LNCAP (cell line): Measurements from ENCODE around the gene MS4A15.
A peak's percentile ranks its signal among the peaks of the same experiment; 100 is the strongest.

Experiments used
- TF ChIP-seq, protein P1 (sequence below): fragments of 450-650 bp; IDR thresholded peaks from 2 replicates; pipeline ENCODE4 v1.5.1; 2017; ENCODE audit warnings: mild to moderate bottlenecking

The MS4A15 gene, protein sequence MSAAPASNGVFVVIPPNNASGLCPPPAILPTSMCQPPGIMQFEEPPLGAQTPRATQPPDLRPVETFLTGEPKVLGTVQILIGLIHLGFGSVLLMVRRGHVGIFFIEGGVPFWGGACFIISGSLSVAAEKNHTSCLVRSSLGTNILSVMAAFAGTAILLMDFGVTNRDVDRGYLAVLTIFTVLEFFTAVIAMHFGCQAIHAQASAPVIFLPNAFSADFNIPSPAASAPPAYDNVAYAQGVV

DNA sequence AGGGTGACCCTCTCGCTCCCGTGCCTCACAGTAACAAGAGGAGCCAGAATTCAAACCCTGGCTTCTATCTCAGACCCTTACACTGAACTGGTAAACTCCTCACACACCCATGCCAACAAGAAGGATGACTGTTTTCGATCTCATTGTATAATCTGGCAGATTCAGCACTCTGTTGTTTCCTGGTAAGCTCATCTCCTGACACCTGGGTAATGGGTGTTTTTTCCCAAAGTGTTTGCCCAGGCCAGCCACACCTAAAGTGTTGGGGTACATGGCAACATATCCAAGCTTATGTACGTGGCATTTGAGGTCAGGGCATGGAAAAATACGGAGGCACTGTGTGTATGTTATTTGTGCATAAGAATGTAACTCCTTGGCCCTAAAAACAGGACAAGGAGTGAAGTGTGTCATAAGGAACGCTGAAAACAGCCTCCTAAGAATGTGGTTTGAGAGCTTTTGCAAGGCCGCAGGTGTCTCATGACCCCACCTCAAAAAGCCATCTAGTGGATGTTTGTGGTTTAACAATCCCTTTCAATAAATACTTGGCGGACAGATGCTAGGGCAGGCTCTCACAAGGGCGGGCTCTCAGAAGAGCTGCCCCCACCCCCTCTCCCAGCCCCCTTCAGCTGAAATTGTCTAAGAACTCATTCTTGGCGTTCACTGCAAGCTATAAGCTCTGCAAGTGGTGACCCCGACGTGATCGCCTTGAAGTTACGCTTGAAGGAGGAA lies at the start of gene MS4A15:
Gene MS4A15 (plus strand): TSS at position 561 of the 726 bp plus-strand sequence. CDS start 6,867 bp downstream, outside the sequence.
- TF ChIP-seq, protein P1, sequence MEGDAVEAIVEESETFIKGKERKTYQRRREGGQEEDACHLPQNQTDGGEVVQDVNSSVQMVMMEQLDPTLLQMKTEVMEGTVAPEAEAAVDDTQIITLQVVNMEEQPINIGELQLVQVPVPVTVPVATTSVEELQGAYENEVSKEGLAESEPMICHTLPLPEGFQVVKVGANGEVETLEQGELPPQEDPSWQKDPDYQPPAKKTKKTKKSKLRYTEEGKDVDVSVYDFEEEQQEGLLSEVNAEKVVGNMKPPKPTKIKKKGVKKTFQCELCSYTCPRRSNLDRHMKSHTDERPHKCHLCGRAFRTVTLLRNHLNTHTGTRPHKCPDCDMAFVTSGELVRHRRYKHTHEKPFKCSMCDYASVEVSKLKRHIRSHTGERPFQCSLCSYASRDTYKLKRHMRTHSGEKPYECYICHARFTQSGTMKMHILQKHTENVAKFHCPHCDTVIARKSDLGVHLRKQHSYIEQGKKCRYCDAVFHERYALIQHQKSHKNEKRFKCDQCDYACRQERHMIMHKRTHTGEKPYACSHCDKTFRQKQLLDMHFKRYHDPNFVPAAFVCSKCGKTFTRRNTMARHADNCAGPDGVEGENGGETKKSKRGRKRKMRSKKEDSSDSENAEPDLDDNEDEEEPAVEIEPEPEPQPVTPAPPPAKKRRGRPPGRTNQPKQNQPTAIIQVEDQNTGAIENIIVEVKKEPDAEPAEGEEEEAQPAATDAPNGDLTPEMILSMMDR = peak; percentile 49

DNA sequence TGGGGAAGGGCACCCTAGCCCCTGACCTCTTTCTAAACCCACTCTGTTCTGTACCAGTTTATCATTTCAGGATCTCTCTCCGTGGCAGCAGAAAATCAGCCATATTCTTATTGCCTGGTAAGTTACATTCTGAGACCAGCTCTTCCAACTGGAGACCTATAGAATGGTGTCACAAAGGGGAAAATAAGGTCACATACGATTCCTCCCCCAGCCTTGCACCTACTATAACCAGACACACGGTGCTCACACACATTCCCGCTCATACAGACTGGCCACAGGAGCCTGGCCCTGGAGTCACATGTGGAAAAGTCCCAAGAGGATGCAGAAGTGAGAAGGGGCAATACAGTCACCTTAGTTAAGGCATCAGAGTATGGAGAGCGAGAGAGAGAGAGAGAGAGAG lies 49.7 kb upstream of the MS4A15 start:
- TF ChIP-seq, protein P1 = no peak

DNA sequence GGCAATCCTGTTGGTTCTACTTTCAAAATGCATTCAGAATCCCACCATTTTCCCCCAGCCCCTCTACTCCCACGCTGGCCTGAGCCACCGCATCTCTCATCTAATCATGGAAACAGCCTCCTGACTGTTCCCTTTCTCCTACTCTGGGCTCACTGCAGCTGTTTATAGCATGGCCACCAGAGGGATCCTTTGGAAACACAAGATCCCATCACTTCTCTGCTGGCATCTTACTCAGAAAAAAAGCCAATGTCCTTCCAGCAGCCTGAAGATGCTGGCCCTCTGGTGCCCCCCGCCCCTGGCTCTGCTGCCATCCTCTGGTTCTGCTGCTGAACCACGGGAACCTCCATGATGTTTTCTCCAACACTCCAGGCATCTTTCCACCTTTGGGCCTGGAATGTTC lies 46.2 kb upstream of the MS4A15 start:
- TF ChIP-seq, protein P1 = peak; percentile 36; the same call in 1 of the 2 replicates

DNA sequence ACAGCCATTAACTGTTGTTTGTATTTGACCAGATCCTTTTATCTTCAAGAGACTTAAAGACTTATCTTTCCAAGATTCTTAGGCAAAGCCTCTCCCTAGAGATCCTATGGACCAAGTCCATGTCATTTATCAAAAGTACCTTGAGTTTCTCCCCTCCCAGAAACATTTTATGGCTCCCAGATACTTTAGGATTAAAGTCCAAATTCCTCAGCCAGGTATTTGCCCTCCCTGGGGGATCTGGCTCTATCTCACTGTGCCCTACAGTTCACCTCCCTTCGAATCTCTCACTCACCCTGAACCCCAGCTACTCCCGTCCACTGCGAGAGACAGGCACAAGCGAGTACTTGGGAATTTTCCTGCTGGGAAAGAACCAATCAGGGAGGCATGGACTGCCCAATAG lies 45.4 kb upstream of the MS4A15 start:
- TF ChIP-seq, protein P1 = no peak

DNA sequence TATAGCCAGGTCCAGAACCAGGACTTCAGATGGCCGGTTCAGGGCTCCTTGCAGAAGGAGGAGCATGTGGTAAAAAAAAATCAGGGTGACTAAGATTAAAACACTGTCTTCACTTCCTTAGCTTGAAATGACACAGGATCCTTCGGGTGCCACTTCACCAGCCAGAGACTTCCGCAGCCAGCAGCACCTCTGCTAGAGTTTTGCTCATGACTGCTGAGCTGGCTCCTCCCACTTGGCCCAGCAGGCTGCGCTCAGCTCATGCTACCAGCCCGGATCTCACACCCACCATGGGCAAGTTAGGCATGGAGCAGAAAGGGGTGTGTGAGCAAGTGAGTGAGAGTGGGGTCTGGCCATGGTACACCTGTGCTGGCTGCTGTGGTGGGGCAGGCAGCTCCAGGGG lies 38.7 kb upstream of the MS4A15 start:
- TF ChIP-seq, protein P1 = no peak

DNA sequence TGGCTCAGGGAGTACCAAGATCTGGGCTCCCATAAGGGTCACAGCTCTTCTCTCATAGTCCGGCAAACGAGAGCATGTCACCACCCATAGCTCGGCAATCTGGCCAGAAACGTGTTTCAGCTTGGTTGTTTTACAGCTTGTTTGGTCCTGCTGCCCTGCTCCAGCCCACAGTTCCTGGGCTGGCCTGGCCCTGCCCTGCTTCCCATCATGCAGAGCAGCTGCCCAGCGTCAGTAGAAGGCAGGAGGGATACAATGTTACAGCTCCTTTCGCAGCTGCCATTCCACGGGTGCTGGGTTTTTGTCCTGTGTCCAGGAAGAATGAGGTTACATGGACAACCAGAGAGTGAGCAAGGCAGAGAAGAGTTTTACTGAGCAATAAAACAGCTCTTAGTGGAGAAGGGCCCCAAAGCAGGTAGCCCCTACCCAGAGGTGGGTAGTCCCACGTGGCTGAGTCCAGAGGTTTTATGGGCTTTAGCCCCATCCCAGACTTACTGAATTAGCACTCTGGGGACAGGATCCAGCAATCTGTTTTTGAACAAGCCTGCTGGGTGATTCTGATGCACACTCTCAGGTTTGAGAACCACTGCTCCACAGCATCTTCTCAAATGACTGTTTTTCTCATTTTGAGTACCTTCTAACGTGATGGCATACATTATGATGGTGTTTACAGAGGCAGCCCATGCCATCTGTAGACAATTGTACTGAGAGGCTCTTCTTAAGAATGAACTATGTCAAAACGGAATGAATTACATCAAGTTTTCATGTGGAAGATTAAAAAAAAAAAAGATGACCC lies 37.9 kb upstream of the MS4A15 start:
- TF ChIP-seq, protein P1 = no peak

DNA sequence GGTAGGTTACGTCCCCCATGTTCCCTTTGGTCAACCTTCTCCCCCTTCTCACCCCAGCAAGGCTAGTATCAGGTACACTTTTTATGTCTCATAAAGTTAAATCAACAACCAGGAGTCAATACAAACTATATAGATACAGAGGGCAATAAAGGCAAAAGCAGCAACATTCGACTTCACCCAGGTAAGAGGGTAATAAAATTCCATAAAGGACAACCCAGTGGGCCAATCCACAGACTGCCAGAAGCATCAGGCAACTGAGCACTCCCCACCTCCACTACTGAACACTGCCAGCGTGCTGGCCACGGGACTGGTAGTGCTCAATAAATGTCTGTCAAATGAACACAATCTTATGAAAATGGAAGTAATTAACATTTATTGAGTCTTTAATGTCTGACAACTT lies 37.3 kb upstream of the MS4A15 start:
- TF ChIP-seq, protein P1 = no peak
